Caco-2 (cell line): ENCODE data around the gene SERPINE1. TPM values are rescaled to one million over a fixed set of nuclear protein-coding genes. Genes with fewer than 3 reads are reported as not detected.
"Not testable (repeated sequence)": the region's sequence is repeated elsewhere in the genome, so short reads cannot be mapped to it uniquely, and the experiment has no call there.

ENCODE experiments used
- BruUV-seq: library from RNA; stranded (reverse); fragments of 400-500 nt; replicated peaks from 2 replicates; lab custom pipeline; 2021; lab: Mats Ljungman, UMichigan
- CTCF ChIA-PET: fragments of 300-600 bp; sonication (Branson Sonifier 250); formaldehyde crosslinking; loops from one replicate; lab custom pipeline; 2022; ENCODE audit warnings: antibody characterized with exemption; lab: Charles Lee
- POLR2A ChIA-PET: fragments of 300-600 bp; sonication (Branson Sonifier 250); formaldehyde crosslinking; loops from one replicate; lab custom pipeline; 2022; ENCODE audit warnings: antibody characterized with exemption; lab: Charles Lee
- DNase-seq, 2 experiments: peaks; one replicate each; pipeline versions ENCODE4 v3.0.0 to v3.0.0-alpha.2; 2020 to 2022
- H3K27me3 ChIP-seq: replicated peaks from 2 replicates; pipeline ENCODE4 v1.6.0; 2011; ENCODE audit warnings: low read length; ENCODE audit not compliant: control insufficient read depth, insufficient read depth
- H3K36me3 ChIP-seq: 2 replicates; pipeline ENCODE4 v1.5.1; 2011; ENCODE audit warnings: low read length; ENCODE audit not compliant: control insufficient read depth, insufficient read depth
- H3K4me1 ChIP-seq: fragments of 250-450 bp; sonication (Bioruptor Pico); 2 replicates; pipeline ENCODE4 v1.5.1; 2020; ENCODE audit warnings: mild to moderate bottlenecking
- H3K4me3 ChIP-seq: 2 replicates; pipeline ENCODE4 v1.5.1; 2011; ENCODE audit warnings: low read depth, mild to moderate bottlenecking, control low read depth, low read length
- H3K9me3 ChIP-seq: fragments of 250-450 bp; sonication (Bioruptor Pico); 2 replicates; pipeline ENCODE4 v1.5.1; 2020; ENCODE audit warnings: mild to moderate bottlenecking, moderate library complexity
- H3K27ac Mint-ChIP-seq: one replicate; pipeline ENCODE4 v1.8.0; 2022; ENCODE audit warnings: mixed read lengths; ENCODE audit not compliant: unreplicated experiment
- H3K27me3 Mint-ChIP-seq: one replicate; pipeline ENCODE4 v1.8.0; 2022; ENCODE audit warnings: mixed read lengths; ENCODE audit not compliant: insufficient read depth, unreplicated experiment
- H3K36me3 Mint-ChIP-seq: one replicate; pipeline ENCODE4 v1.8.0; 2022; ENCODE audit warnings: mild to moderate bottlenecking, mixed read lengths; ENCODE audit not compliant: insufficient read depth, unreplicated experiment
- H3K4me1 Mint-ChIP-seq: one replicate; pipeline ENCODE4 v1.8.0; 2022; ENCODE audit warnings: low read depth, mixed read lengths; ENCODE audit not compliant: unreplicated experiment
- H3K4me3 Mint-ChIP-seq: one replicate; pipeline ENCODE4 v1.8.0; 2022; ENCODE audit warnings: mild to moderate bottlenecking, moderate library complexity, mixed read lengths; ENCODE audit not compliant: unreplicated experiment
- H3K9me3 Mint-ChIP-seq: one replicate; pipeline ENCODE4 v1.8.0; 2022; ENCODE audit warnings: mixed read lengths; ENCODE audit not compliant: unreplicated experiment
- intact Hi-C: fragments of 100-400 bp; cut with micrococcal nuclease; formaldehyde crosslinking; loops from one replicate; pipeline ENCODE4 v1.10.0; 2022; ENCODE audit not compliant: unreplicated experiment
- total RNA-seq: library from RNA; stranded (reverse); gene quantifications from 2 replicates; pipeline ENCODE4 v1.2.3, GENCODE V29; 2022
- TF ChIP-seq, protein P1 (sequence below), 2 experiments: fragments of 200-600 bp in 1 of 2; IDR thresholded peaks; 1 replicate in 1 of 2; 2 replicates in 1 of 2; pipeline versions ENCODE4 v1.5.1 to v1.8.0; 2011 to 2022; ENCODE audit warnings: antibody characterized with exemption in 1 of 2, control low read depth in 1 of 2, inconsistent platforms in 1 of 2, low read depth in 1 of 2, low read length in 1 of 2, mild to moderate bottlenecking in 1 of 2, moderate library complexity in 1 of 2; ENCODE audit not compliant: insufficient read depth in 1 of 2, severe bottlenecking in 1 of 2, unreplicated experiment in 1 of 2

Gene SERPINE1
- total RNA-seq, 1 experiment from 2014 or later, result 0.25 TPM

DNA sequence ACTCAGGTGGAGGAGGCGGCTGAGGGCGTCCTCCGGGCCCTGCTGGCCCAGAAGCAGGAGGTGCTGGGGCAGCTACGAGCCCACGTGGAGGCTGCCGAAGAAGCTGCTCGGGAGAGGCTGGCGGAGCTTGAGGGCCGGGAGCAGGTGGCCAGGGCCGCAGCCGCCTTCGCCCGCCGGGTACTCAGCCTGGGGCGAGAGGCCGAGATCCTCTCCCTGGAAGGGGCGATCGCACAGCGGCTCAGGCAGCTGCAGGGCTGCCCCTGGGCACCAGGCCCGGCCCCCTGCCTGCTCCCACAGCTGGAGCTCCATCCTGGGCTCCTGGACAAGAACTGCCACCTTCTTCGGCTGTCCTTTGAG is 38.9 kb upstream of the SERPINE1 start:
- DNase-seq, result no peak
- H3K27me3 ChIP-seq, result no peaks in the 10 kb centered on the region
- Mint-ChIP-seq H3K27me3 (no peaks in the 10 kb centered on the region), H3K4me1 (peaks cover 17% of the 10 kb centered on the region), H3K9me3 (peaks cover 10% of the 10 kb centered on the region), H3K27ac (no peak overlapping the region), H3K36me3 (peaks cover 43% of the 10 kb centered on the region), H3K4me3 (no peak overlapping the region)
- H3K4me1 ChIP-seq, result peaks cover 12% of the 10 kb centered on the region
- BruUV-seq, result no TSS peak
- peaks cover 1% of the 10 kb centered on the region; the same call in 1 of the 2 replicates for H3K36me3 ChIP-seq
- H3K4me3 ChIP-seq, result no peak overlapping the region
- intact Hi-C loops, result no loop called here
- TF ChIP-seq, protein P1, sequence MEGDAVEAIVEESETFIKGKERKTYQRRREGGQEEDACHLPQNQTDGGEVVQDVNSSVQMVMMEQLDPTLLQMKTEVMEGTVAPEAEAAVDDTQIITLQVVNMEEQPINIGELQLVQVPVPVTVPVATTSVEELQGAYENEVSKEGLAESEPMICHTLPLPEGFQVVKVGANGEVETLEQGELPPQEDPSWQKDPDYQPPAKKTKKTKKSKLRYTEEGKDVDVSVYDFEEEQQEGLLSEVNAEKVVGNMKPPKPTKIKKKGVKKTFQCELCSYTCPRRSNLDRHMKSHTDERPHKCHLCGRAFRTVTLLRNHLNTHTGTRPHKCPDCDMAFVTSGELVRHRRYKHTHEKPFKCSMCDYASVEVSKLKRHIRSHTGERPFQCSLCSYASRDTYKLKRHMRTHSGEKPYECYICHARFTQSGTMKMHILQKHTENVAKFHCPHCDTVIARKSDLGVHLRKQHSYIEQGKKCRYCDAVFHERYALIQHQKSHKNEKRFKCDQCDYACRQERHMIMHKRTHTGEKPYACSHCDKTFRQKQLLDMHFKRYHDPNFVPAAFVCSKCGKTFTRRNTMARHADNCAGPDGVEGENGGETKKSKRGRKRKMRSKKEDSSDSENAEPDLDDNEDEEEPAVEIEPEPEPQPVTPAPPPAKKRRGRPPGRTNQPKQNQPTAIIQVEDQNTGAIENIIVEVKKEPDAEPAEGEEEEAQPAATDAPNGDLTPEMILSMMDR (IDR thresholded peaks at IDR 0.05; ENCODE audit: insufficient read depth in 1 of 2, low read depth in 1 of 2, low read length in 1 of 2, severe bottlenecking in 1 of 2, unreplicated experiment in 1 of 2), result no peak
- POLR2A ChIA-PET, result no interaction called here
- H3K9me3 ChIP-seq, result no peaks in the 10 kb centered on the region
- CTCF ChIA-PET, result interaction anchor here (0.7 kb wide), 1 partner anchor 259 kb away, joined by 4 read pairs; no protein-coding TSS in a partner anchor

DNA sequence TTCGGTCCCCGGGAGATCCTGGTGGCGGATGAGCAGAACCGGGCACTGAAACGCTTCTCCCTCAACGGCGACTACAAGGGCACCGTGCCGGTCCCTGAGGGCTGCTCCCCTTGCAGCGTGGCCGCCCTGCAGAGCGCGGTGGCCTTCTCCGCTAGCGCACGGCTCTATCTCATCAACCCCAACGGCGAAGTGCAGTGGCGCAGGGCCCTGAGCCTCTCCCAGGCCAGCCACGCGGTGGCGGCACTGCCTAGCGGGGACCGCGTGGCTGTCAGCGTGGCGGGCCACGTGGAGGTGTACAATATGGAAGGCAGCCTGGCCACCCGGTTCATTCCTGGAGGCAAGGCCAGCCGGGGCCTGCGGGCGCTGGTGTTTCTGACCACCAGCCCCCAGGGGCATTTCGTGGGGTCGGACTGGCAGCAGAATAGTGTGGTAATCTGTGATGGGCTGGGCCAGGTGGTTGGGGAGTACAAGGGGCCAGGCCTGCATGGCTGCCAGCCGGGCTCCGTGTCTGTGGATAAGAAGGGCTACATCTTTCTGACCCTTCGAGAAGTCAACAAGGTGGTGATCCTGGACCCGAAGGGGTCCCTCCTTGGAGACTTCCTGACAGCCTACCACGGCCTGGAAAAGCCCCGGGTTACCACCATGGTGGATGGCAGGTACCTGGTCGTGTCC is 37.9 kb upstream of the SERPINE1 start:
- Histone ChIP-seq H3K4me3 (no peak overlapping the region), H3K27me3 (no peaks in the 10 kb centered on the region), H3K36me3 (peaks cover 1% of the 10 kb centered on the region; the same call in 1 of the 2 replicates), H3K9me3 (no peaks in the 10 kb centered on the region), H3K4me1 (peaks cover 11% of the 10 kb centered on the region)
- Mint-ChIP-seq H3K36me3 (peaks cover 43% of the 10 kb centered on the region), H3K4me1 (peaks cover 17% of the 10 kb centered on the region), H3K4me3 (no peak overlapping the region), H3K27me3 (no peaks in the 10 kb centered on the region), H3K27ac (no peak overlapping the region), H3K9me3 (peaks cover 10% of the 10 kb centered on the region)
- no peak for DNase-seq
- BruUV-seq, result no TSS peak
- CTCF ChIA-PET, result no interaction called here
- intact Hi-C loops, result no loop called here
- POLR2A ChIA-PET, result no interaction called here
- TF ChIP-seq, protein P1 (IDR thresholded peaks at IDR 0.05; ENCODE audit: insufficient read depth in 1 of 2, low read depth in 1 of 2, low read length in 1 of 2, severe bottlenecking in 1 of 2, unreplicated experiment in 1 of 2), result no peak

DNA sequence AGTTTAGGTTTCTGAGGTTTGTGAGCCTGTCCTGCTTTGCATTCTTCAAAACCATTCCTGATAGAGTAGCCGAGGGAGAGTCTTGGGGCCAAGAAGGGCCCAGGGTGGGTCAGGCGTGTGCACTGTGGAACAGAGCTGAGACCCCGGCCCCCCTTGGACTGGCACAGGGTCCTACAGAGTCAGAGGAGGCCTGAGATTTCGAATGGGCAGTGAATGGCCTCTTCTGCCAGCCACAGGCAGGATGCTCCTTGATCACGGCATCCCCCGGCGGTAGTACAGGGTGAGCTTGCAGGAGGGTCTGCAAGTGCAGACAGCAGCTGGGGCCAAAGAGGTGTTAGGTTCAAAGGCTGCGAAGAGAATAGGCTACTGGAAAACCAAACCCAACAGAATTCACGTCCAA is 37.0 kb upstream of the SERPINE1 start:
- peaks cover 10% of the 10 kb centered on the region for H3K4me1 Mint-ChIP-seq
- no peaks in the 10 kb centered on the region for H3K27me3 Mint-ChIP-seq
- peaks cover 10% of the 10 kb centered on the region for H3K9me3 Mint-ChIP-seq
- CTCF ChIA-PET, result no interaction called here
- Histone ChIP-seq H3K4me3 (no peak overlapping the region), H3K4me1 (peaks cover 3% of the 10 kb centered on the region), H3K27me3 (no peaks in the 10 kb centered on the region), H3K36me3 (peaks cover 1% of the 10 kb centered on the region; the same call in 1 of the 2 replicates), H3K9me3 (no peaks in the 10 kb centered on the region)
- no peak overlapping the region for H3K4me3 Mint-ChIP-seq
- no peak for DNase-seq
- intact Hi-C loops, result no loop called here
- TSS peak; percentile 5 for BruUV-seq
- H3K36me3 Mint-ChIP-seq, result peaks cover 43% of the 10 kb centered on the region
- TF ChIP-seq, protein P1 (IDR thresholded peaks at IDR 0.05; ENCODE audit: insufficient read depth in 1 of 2, low read depth in 1 of 2, low read length in 1 of 2, severe bottlenecking in 1 of 2, unreplicated experiment in 1 of 2), result no peak
- POLR2A ChIA-PET, result no interaction called here
- H3K27ac Mint-ChIP-seq, result no peak overlapping the region

DNA sequence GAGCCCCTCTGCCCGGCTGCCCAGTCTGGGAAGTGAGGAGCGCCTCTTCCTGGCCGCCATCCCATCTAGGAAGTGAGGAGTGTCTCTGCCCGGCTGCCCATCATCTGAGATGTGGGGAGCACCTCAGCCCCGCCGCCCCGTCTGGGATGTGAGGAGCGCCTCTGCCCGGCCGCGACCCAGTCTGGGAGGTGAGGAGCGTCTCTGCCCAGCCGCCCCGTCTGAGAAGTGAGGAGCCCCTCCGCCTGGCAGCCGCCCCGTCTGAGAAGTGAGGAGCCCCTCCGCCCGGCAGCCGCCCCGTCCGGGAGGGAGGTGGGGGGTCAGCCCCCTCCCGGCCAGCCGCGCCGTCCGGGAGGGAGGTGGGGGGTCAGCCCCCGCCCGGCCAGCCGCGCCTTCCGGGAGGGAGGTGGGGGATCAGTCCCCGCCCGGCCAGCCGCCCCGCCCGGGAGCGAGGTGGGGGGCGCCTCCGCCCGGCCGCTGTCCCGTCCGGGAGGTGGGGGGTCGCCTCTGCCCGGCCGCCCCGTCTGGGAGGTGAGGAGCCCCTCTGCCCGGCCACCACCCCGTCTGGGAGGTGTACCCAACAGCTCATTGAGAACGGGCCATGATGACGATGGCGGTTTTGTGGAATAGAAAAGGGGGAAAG is 34.5 kb upstream of the SERPINE1 start:
- H3K27me3 ChIP-seq, DNase-seq, intact Hi-C loops, H3K4me3 Mint-ChIP-seq, H3K27me3 Mint-ChIP-seq, BruUV-seq, CTCF ChIA-PET, H3K4me1 ChIP-seq, H3K36me3 ChIP-seq, H3K27ac Mint-ChIP-seq, POLR2A ChIA-PET, H3K4me1 Mint-ChIP-seq, H3K4me3 ChIP-seq, H3K9me3 Mint-ChIP-seq, H3K9me3 ChIP-seq: not testable (repeated sequence)
- H3K36me3 Mint-ChIP-seq, result peaks cover 37% of the 10 kb centered on the region
